Ascending aorta (tissue), 2 donors: Measurements from ENCODE around the gene PRKAR1B. TPM values are rescaled to one million over a fixed set of nuclear protein-coding genes. Genes with fewer than 3 reads are reported as not detected.
"Not testable (repeated sequence)": the region's sequence is repeated elsewhere in the genome, so short reads cannot be mapped to it uniquely, and the experiment has no call there.

Experiments used
- DNase-seq, 2 donors: peaks; one replicate each; pipeline ENCODE4 v3.0.0-alpha.2; 2019; ENCODE audit warnings: low spot score in 2 of 2
- H3K27ac ChIP-seq, 2 donors: fragments of 200-600 bp; sonication (generic); one replicate each; pipeline ENCODE4 v1.5.1; 2016 to 2017; ENCODE audit warnings: mild to moderate bottlenecking in 1 of 2
- H3K27me3 ChIP-seq: fragments of 200-600 bp; sonication (generic); one replicate; pipeline ENCODE4 v1.5.1; 2017
- H3K36me3 ChIP-seq, 2 donors: fragments of 200-600 bp; sonication (generic); one replicate each; pipeline ENCODE4 v1.5.1; 2016
- H3K4me1 ChIP-seq, 2 donors: fragments of 200-600 bp; sonication (generic); one replicate each; pipeline ENCODE4 v1.5.1; 2016 to 2017; ENCODE audit warnings: mild to moderate bottlenecking in 1 of 2
- H3K4me3 ChIP-seq, 2 donors: fragments of 200-600 bp; sonication (generic); one replicate each; pipeline ENCODE4 v1.5.1; 2016 to 2017; ENCODE audit warnings: mild to moderate bottlenecking in 1 of 2
- H3K9me3 ChIP-seq, 2 donors: fragments of 200-600 bp; sonication (generic); one replicate each; pipeline ENCODE4 v1.5.1; 2016
- CTCF ChIP-seq, 3 experiments: fragments of 200-600 bp in 2 of 3; fragments of 450-650 bp in 1 of 3; sonication (generic) in 2 of 3; IDR thresholded peaks; one replicate each; pipeline ENCODE4 v1.5.1; 2016 to 2019; ENCODE audit warnings: antibody characterized with exemption in 3 of 3, mild to moderate bottlenecking in 1 of 3, moderate library complexity in 1 of 3
- intact Hi-C: fragments of 100-400 bp; cut with DNase I; formaldehyde crosslinking; loops from one replicate; pipeline ENCODE4 v1.15.1; 2023
- total RNA-seq: library from RNA; depleted of rRNA; stranded (reverse); fragments of >200 nt; gene quantifications from one replicate; pipeline ENCODE4 v1.1.0, GENCODE V29; 2016

The PRKAR1B gene
- total RNA-seq, 1 donor from 2014 or later, result 13.0 TPM

- DNase-seq, result no peak
- H3K27ac ChIP-seq, result no peak overlapping the region
- no peak overlapping the region for H3K4me3 ChIP-seq
- H3K36me3 ChIP-seq, result no peaks in the 10 kb centered on the region
- TF ChIP-seq CTCF (IDR thresholded peaks at IDR 0.05), result no peak
- intact Hi-C loops, result no loop called here
- no peaks in the 10 kb centered on the region for H3K4me1 ChIP-seq
- H3K27me3 ChIP-seq, result no peaks in the 10 kb centered on the region
- no peaks in the 10 kb centered on the region for H3K9me3 ChIP-seq
Observed at GRCh38 chr7:655758-656157, 71.3 kb downstream of the PRKAR1B start.

GRCh38 chr7:653829-654764 lies 73.0 kb downstream of the PRKAR1B start:
- intact Hi-C loops, result no loop called here
- TF ChIP-seq CTCF (IDR thresholded peaks at IDR 0.05), result no peak
- H3K36me3 ChIP-seq, result no peaks in the 10 kb centered on the region
- no peak overlapping the region for H3K4me3 ChIP-seq
- no peaks in the 10 kb centered on the region for H3K27me3 ChIP-seq
- no peaks in the 10 kb centered on the region for H3K4me1 ChIP-seq
- no peaks in the 10 kb centered on the region for H3K9me3 ChIP-seq
- no peak overlapping the region for H3K27ac ChIP-seq
- no peak for DNase-seq

DNA sequence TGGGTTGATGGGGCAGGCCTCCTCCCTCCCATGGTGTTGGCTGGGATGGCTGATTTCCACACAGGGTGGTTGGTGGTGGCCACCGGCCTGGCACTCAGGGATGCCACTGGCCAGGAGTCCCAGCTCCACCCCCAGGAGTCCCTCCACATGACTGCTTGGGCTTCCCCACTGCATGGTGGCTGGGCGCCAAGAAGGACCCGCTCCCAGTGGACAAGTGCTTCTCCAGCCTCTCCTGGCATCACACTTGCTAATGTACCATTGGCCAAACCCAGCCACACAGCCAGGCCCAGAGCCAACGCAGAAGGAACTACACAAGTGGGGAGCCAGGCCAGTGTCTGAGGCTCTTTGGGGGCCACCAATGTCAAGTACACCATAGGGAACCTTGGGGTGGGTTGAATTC lies 74.2 kb downstream of the PRKAR1B start:
- H3K4me1 ChIP-seq, result no peaks in the 10 kb centered on the region
- DNase-seq, result no peak
- TF ChIP-seq CTCF (IDR thresholded peaks at IDR 0.05), result no peak
- H3K27me3 ChIP-seq, result no peaks in the 10 kb centered on the region
- H3K27ac ChIP-seq, result no peak overlapping the region
- H3K9me3 ChIP-seq, result no peaks in the 10 kb centered on the region
- no peak overlapping the region for H3K4me3 ChIP-seq
- intact Hi-C loops, result no loop called here
- H3K36me3 ChIP-seq, result no peaks in the 10 kb centered on the region

DNA sequence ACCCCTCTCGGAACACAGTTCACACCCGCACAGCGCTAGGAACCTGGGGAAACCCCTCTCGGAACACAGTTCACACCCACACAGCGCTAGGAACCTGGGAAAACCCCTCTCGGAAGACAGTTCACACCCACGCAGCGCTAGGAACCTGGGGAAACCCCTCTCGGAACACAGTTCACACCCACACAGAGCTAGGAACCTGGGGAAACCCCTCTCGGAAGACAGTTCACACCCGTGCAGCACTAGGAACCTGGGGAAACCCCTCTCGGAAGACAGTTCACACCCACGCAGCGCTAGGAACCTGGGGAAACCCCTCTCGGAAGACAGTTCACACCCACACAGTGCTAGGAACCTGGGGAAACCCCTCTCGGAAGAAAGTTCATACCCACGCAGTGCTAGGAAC lies 74.9 kb downstream of the PRKAR1B start:
- H3K27me3 ChIP-seq, H3K27ac ChIP-seq, H3K4me3 ChIP-seq, DNase-seq, H3K36me3 ChIP-seq, H3K4me1 ChIP-seq, intact Hi-C loops, H3K9me3 ChIP-seq: not testable (repeated sequence)

DNA sequence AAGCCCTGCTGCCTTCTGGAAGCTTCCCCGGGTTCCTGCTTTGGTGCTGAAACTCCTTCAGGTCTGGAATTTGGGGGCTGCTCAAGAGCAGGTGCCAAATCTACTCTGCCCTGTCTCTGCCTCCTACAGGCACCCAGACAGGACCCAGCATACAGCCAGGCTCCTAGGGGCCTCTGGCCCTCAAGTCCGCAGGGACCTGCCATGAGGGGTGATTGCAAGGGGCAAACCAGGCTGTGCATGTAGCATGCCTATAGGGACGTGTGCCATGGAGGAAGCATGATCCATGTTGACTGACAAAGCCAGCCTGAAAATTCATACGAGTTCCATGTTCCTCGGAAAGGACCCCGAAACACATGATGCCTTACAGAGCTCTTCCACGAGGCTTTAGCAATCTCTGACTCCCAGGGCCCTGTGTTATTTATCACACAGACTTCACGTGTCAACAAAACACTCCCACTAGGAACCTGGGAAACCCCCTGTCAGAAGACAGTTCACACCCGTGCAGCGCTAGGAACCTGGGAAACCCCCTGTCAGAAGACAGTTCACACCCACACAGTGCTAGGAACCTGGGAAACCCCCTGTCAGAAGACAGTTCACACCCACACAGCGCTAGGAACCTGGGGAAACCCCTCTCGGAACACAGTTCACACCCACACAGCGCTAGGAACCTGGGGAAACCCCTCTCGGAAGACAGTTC lies 75.9 kb downstream of the PRKAR1B start:
- H3K27ac ChIP-seq, result no peak overlapping the region
- intact Hi-C loops, result no loop called here

More for the DNA sequence above, 75.9 kb downstream of the PRKAR1B start:
- no peak for TF ChIP-seq CTCF (IDR thresholded peaks at IDR 0.05)
- Histone ChIP-seq H3K36me3 (no peaks in the 10 kb centered on the region), H3K27me3 (no peaks in the 10 kb centered on the region), H3K4me3 (no peak overlapping the region), H3K4me1 (no peaks in the 10 kb centered on the region), H3K9me3 (no peaks in the 10 kb centered on the region)
- no peak for DNase-seq
